ENCODE data around the gene RGS11.

Gene RGS11

GRCh38 chr16:296806-297510, 21.2 kb upstream of the RGS11 start:
- in situ Hi-C loops (cut with HindIII; ENCODE audit: low sequenced_read_pairs): no loop called here

- in situ Hi-C loops (cut with HindIII; ENCODE audit: low sequenced_read_pairs): no loop called here
These were observed 20.5 kb upstream of the RGS11 start for GRCh38 chr16:296276-296675.

GRCh38 chr16:293043-293775, 17.5 kb upstream of the RGS11 start:
- in situ Hi-C loops (cut with HindIII; ENCODE audit: low sequenced_read_pairs): no loop called here

- in situ Hi-C loops (cut with HindIII; ENCODE audit: low sequenced_read_pairs): no loop called here
These were observed 15.8 kb upstream of the RGS11 start for GRCh38 chr16:291539-291938.

- in situ Hi-C loops (cut with HindIII; ENCODE audit: low sequenced_read_pairs): no loop called here
These were observed 15.1 kb upstream of the RGS11 start for GRCh38 chr16:290681-291405.

- in situ Hi-C loops (cut with HindIII; ENCODE audit: low sequenced_read_pairs): no loop called here
These were observed 14.4 kb upstream of the RGS11 start for GRCh38 chr16:290015-290680.

GRCh38 chr16:289395-289997, 13.8 kb upstream of the RGS11 start:
- in situ Hi-C loops (cut with HindIII; ENCODE audit: low sequenced_read_pairs): no loop called here

GRCh38 chr16:287981-288920, 12.5 kb upstream of the RGS11 start:
- in situ Hi-C loops (cut with HindIII; ENCODE audit: low sequenced_read_pairs): no loop called here

- in situ Hi-C loops (cut with HindIII; ENCODE audit: low sequenced_read_pairs): no loop called here
These were observed 11.6 kb upstream of the RGS11 start for GRCh38 chr16:287298-287811.

- in situ Hi-C loops (cut with HindIII; ENCODE audit: low sequenced_read_pairs): no loop called here
These were observed 10.9 kb upstream of the RGS11 start for GRCh38 chr16:286491-287297.

- in situ Hi-C loops (cut with HindIII; ENCODE audit: low sequenced_read_pairs): no loop called here
These were observed 9.7 kb upstream of the RGS11 start for GRCh38 chr16:285146-286055.

- in situ Hi-C loops (cut with HindIII; ENCODE audit: low sequenced_read_pairs): no loop called here
These were observed 8.7 kb upstream of the RGS11 start for GRCh38 chr16:284204-285120.

- in situ Hi-C loops (cut with HindIII; ENCODE audit: low sequenced_read_pairs): no loop called here
These were observed 7.5 kb upstream of the RGS11 start, which contains the start of gene PDIA2 for GRCh38 chr16:283033-283805. TSS of gene PDIA2 (plus strand) at chr16:283164. CDS start at chr16:283170, 6 bp downstream.

- in situ Hi-C loops (cut with HindIII; ENCODE audit: low sequenced_read_pairs): no loop called here
These were observed 6.7 kb upstream of the RGS11 start for GRCh38 chr16:282491-282890.

- in situ Hi-C loops (cut with HindIII; ENCODE audit: low sequenced_read_pairs): no loop called here
These were observed 6.0 kb upstream of the RGS11 start for GRCh38 chr16:281660-282255.
